Gastrocnemius medialis (tissue), 4 donors: Measurements from ENCODE around the gene SPSB4.

Experiments
- POLR2A ChIP-seq, 2 donors: fragments of 450-650 bp; IDR thresholded peaks; one replicate each; pipeline ENCODE4 v1.6.1; 2017; ENCODE audit warnings: antibody characterized with exemption in 2 of 2, mild to moderate bottlenecking in 2 of 2, moderate library complexity in 2 of 2
- TF ChIP-seq, protein P1 (sequence below), 5 experiments: fragments of 450-650 bp in 3 of 5; fragments of 200-600 bp in 2 of 5; sonication (generic) in 2 of 5; IDR thresholded peaks in 4 of 5; conservative IDR thresholded peaks in 1 of 5; 1 replicate in 4 of 5; 2 replicates in 1 of 5; pipeline ENCODE4 v1.5.1; 2016 to 2019; ENCODE audit warnings: antibody characterized with exemption in 5 of 5, mild to moderate bottlenecking in 3 of 5, moderate library complexity in 3 of 5

DNA sequence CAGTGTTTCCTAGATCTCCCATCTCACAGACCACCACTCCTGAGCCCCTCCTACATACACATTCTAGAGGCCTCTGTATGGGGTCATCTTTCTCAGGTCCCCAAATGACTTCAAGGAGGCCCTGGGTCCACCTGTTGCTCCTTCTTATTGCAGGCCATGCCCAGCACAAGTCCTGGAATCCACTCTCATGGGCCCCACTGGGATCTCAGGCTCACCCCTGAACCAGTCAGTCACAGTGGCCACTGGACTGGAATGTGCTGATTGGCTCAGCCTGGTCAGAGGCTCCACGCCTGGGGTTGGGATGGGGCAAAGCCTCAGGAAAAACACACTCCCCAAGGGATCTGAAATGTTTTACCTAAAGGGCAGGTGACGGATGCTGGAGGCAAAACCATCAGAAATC, 55.7 kb downstream of the SPSB4 start:
- TF ChIP-seq, protein P1, sequence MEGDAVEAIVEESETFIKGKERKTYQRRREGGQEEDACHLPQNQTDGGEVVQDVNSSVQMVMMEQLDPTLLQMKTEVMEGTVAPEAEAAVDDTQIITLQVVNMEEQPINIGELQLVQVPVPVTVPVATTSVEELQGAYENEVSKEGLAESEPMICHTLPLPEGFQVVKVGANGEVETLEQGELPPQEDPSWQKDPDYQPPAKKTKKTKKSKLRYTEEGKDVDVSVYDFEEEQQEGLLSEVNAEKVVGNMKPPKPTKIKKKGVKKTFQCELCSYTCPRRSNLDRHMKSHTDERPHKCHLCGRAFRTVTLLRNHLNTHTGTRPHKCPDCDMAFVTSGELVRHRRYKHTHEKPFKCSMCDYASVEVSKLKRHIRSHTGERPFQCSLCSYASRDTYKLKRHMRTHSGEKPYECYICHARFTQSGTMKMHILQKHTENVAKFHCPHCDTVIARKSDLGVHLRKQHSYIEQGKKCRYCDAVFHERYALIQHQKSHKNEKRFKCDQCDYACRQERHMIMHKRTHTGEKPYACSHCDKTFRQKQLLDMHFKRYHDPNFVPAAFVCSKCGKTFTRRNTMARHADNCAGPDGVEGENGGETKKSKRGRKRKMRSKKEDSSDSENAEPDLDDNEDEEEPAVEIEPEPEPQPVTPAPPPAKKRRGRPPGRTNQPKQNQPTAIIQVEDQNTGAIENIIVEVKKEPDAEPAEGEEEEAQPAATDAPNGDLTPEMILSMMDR (IDR thresholded peaks at IDR 0.05 in 4 of 5, conservative IDR thresholded peaks at IDR 0.05 in 1 of 5): no peak
- TF ChIP-seq POLR2A (IDR thresholded peaks at IDR 0.05): no peak
